Measurements from ENCODE around the gene MTHFD2L. TPM values are rescaled to one million over a fixed set of nuclear protein-coding genes. Genes with fewer than 3 reads are reported as not detected.

The MTHFD2L gene
- total and polyA plus RNA-seq, 8 donors: 9.1 to 19.1 (median 16.6) TPM

GRCh38 chr4:74292111-74292870 is 134.4 kb downstream of the MTHFD2L start:
- Histone ChIP-seq H3K27me3 (no peaks in the 10 kb centered on the region), H3K9me3 (no peaks in the 10 kb centered on the region), H3K36me3 (no peaks in the 10 kb centered on the region), H3K27ac (no peak overlapping the region), H3K4me3 (no peak overlapping the region), H3K4me1 (no peaks in the 10 kb centered on the region)
- intact Hi-C loops (cut with DNase I): no loop called here
- no peak for TF ChIP-seq CTCF (IDR thresholded peaks at IDR 0.05)
- DNase-seq (no peak), ATAC-seq (no peak)

- peak in 1 of 4 donors; percentile 17 for DNase-seq
- intact Hi-C loops (cut with DNase I): no loop called here
Observed at GRCh38 chr4:74293558-74293957, 135.6 kb downstream of the MTHFD2L start.

GRCh38 chr4:74294681-74295080 is 136.8 kb downstream of the MTHFD2L start:
- Histone ChIP-seq H3K4me3 (no peak overlapping the region), H3K36me3 (no peaks in the 10 kb centered on the region), H3K9me3 (no peaks in the 10 kb centered on the region), H3K27ac (no peak overlapping the region), H3K4me1 (no peaks in the 10 kb centered on the region), H3K27me3 (no peaks in the 10 kb centered on the region)
- intact Hi-C loops (cut with DNase I): no loop called here
- DNase-seq (no peak), ATAC-seq (no peak)
- TF ChIP-seq CTCF (IDR thresholded peaks at IDR 0.05): no peak

More at GRCh38 chr4:74293558-74293957, 135.6 kb downstream of the MTHFD2L start:
- H3K4me1 ChIP-seq: no peaks in the 10 kb centered on the region
- no peak overlapping the region for H3K27ac ChIP-seq
- no peaks in the 10 kb centered on the region for H3K9me3 ChIP-seq
- no peaks in the 10 kb centered on the region for H3K27me3 ChIP-seq
- no peak overlapping the region for H3K4me3 ChIP-seq
- peak; percentile 73 for ATAC-seq
- no peaks in the 10 kb centered on the region for H3K36me3 ChIP-seq
- TF ChIP-seq CTCF (IDR thresholded peaks at IDR 0.05): no peak

- Histone ChIP-seq H3K27ac (no peak overlapping the region), H3K36me3 (no peaks in the 10 kb centered on the region), H3K4me3 (no peak overlapping the region), H3K27me3 (no peaks in the 10 kb centered on the region), H3K4me1 (no peaks in the 10 kb centered on the region), H3K9me3 (no peaks in the 10 kb centered on the region)
- no peak for TF ChIP-seq CTCF (IDR thresholded peaks at IDR 0.05)
- DNase-seq: no peak
- intact Hi-C loops (cut with DNase I): no loop called here
- ATAC-seq: no peak
Observed at GRCh38 chr4:74297539-74297938, 139.6 kb downstream of the MTHFD2L start.

GRCh38 chr4:74304095-74304625 is 146.2 kb downstream of the MTHFD2L start:
- intact Hi-C loops (cut with DNase I): no loop called here
- Histone ChIP-seq H3K4me1 (no peaks in the 10 kb centered on the region), H3K9me3 (no peaks in the 10 kb centered on the region), H3K36me3 (no peaks in the 10 kb centered on the region), H3K27me3 (no peaks in the 10 kb centered on the region), H3K27ac (no peak overlapping the region), H3K4me3 (no peak overlapping the region)
- no peak for ATAC-seq
- no peak for DNase-seq
- TF ChIP-seq CTCF (IDR thresholded peaks at IDR 0.05): no peak

Measured in left lung (tissue), 10 donors.